Ishikawa (cell line): ENCODE measurements around the gene SBK3.

Experiments used
- CEBPB ChIP-seq: IDR thresholded peaks from 2 replicates; pipeline ENCODE4 v1.6.1; 2012
- CREB1 ChIP-seq: IDR thresholded peaks from 2 replicates; pipeline ENCODE4 v1.6.1; 2012; ENCODE audit warnings: low read depth
- EGR1 ChIP-seq: IDR thresholded peaks from 2 replicates; pipeline ENCODE4 v1.6.1; 2012
- EP300 ChIP-seq: IDR thresholded peaks from 2 replicates; pipeline ENCODE4 v1.6.1; 2012; ENCODE audit warnings: borderline replicate concordance
- FOXM1 ChIP-seq: IDR thresholded peaks from 2 replicates; pipeline ENCODE4 v1.6.1; 2012; ENCODE audit warnings: low read depth, borderline replicate concordance
- MAX ChIP-seq: IDR thresholded peaks from 2 replicates; pipeline ENCODE4 v1.6.1; 2012
- NFIC ChIP-seq: IDR thresholded peaks from 2 replicates; pipeline ENCODE4 v1.6.1; 2012
- RAD21 ChIP-seq: IDR thresholded peaks from 2 replicates; pipeline ENCODE4 v1.6.1; 2012; ENCODE audit warnings: low read depth
- REST ChIP-seq: IDR thresholded peaks from 2 replicates; pipeline ENCODE4 v1.6.1; 2012; ENCODE audit warnings: low read depth, mild to moderate bottlenecking
- TAF1 ChIP-seq: IDR thresholded peaks from 2 replicates; pipeline ENCODE4 v1.6.1; 2012; ENCODE audit warnings: low read depth, mild to moderate bottlenecking
- TCF12 ChIP-seq: IDR thresholded peaks from 2 replicates; pipeline ENCODE4 v1.6.1; 2012; ENCODE audit warnings: low read depth
- TEAD4 ChIP-seq: IDR thresholded peaks from 2 replicates; pipeline ENCODE4 v1.6.1; 2012
- USF1 ChIP-seq: IDR thresholded peaks from 2 replicates; pipeline ENCODE4 v1.6.1; 2012
- YY1 ChIP-seq: IDR thresholded peaks from 2 replicates; pipeline ENCODE4 v1.6.1; 2012; ENCODE audit warnings: low read depth
- ZBTB7A ChIP-seq: IDR thresholded peaks from 2 replicates; pipeline ENCODE4 v1.6.1; 2012; ENCODE audit warnings: low read depth

Gene SBK3

GRCh38 chr19:55494172-55494761 lies 51.1 kb downstream of the SBK3 start:
- no peak for TF ChIP-seq MAX
- TF ChIP-seq FOXM1, result no peak
- TF ChIP-seq TAF1, result no peak
- no peak for TF ChIP-seq TEAD4
- no peak for TF ChIP-seq REST
- TF ChIP-seq YY1, result no peak
- TF ChIP-seq CREB1, result no peak
- TF ChIP-seq CEBPB, result no peak
- TF ChIP-seq EP300, result no peak
- no peak for TF ChIP-seq ZBTB7A
- no peak for TF ChIP-seq TCF12
- no peak for TF ChIP-seq USF1
- no peak for TF ChIP-seq RAD21
- TF ChIP-seq EGR1, result no peak

- no peak for TF ChIP-seq EGR1
- TF ChIP-seq YY1, result no peak
- no peak for TF ChIP-seq CREB1
- TF ChIP-seq TAF1, result no peak
- TF ChIP-seq NFIC, result no peak
- no peak for TF ChIP-seq MAX
- TF ChIP-seq FOXM1, result no peak
- no peak for TF ChIP-seq ZBTB7A
- no peak for TF ChIP-seq USF1
- TF ChIP-seq CEBPB, result no peak
- no peak for TF ChIP-seq EP300
Measured at GRCh38 chr19:55493645-55494171, 51.6 kb downstream of the SBK3 start.

- TF ChIP-seq TEAD4 (no peak), TCF12 (no peak), YY1 (no peak), CEBPB (no peak), FOXM1 (no peak), REST (no peak), CREB1 (no peak), TAF1 (no peak), NFIC (no peak), USF1 (no peak), RAD21 (no peak), MAX (no peak), EGR1 (no peak), ZBTB7A (no peak), EP300 (no peak)
Measured at GRCh38 chr19:55493052-55493644, 52.2 kb downstream of the SBK3 start.

- no peak for TF ChIP-seq TAF1
- no peak for TF ChIP-seq NFIC
- TF ChIP-seq MAX, result no peak
- TF ChIP-seq TCF12, result no peak
- TF ChIP-seq EP300, result no peak
Measured at GRCh38 chr19:55492362-55492944, 52.9 kb downstream of the SBK3 start.
